ENCODE data around the gene UXS1.
"Not testable (repeated sequence)": the region's sequence is repeated elsewhere in the genome, so short reads cannot be mapped to it uniquely, and the experiment has no call there.

Gene UXS1

GRCh38 chr2:106193977-106194778, at the start of gene UXS1:
Gene UXS1 (minus strand): TSS chr2:106194301. CDS start chr2:106194241, 60 bp downstream.
- DNase-seq (ENCODE audit: low read depth): peak; percentile 98
- H3K4me3 ChIP-seq (ENCODE audit: low read depth, low read length): peak within 1 kb of the TSS; percentile 80
- no peak for TF ChIP-seq CTCF (IDR thresholded peaks at IDR 0.05; ENCODE audit: insufficient read depth, low read depth, low read length, missing control alignments)

- not testable (repeated sequence) for DNase-seq (ENCODE audit: low read depth); H3K4me3 ChIP-seq (ENCODE audit: low read depth, low read length)
Measured at GRCh38 chr2:106239491-106239890, 45.4 kb upstream of the UXS1 start.

- H3K4me3 ChIP-seq (ENCODE audit: low read depth, low read length); DNase-seq (ENCODE audit: low read depth): not testable (repeated sequence)
Measured at GRCh38 chr2:106235392-106235791, 41.3 kb upstream of the UXS1 start.

- no peak for DNase-seq (ENCODE audit: low read depth)
- TF ChIP-seq CTCF (IDR thresholded peaks at IDR 0.05; ENCODE audit: insufficient read depth, low read depth, low read length, missing control alignments): no peak
- H3K4me3 ChIP-seq (ENCODE audit: low read depth, low read length): no peak overlapping the region
Measured at GRCh38 chr2:106233350-106233706, 39.2 kb upstream of the UXS1 start.

GRCh38 chr2:106232638-106233349, 38.7 kb upstream of the UXS1 start:
- no peak for TF ChIP-seq CTCF (IDR thresholded peaks at IDR 0.05; ENCODE audit: insufficient read depth, low read depth, low read length, missing control alignments)
- no peak overlapping the region for H3K4me3 ChIP-seq (ENCODE audit: low read depth, low read length)
- no peak for DNase-seq (ENCODE audit: low read depth)

GRCh38 chr2:106223347-106223746, 29.2 kb upstream of the UXS1 start:
- no peak overlapping the region for H3K4me3 ChIP-seq (ENCODE audit: low read depth, low read length)
- no peak for DNase-seq (ENCODE audit: low read depth)
- TF ChIP-seq CTCF (IDR thresholded peaks at IDR 0.05; ENCODE audit: insufficient read depth, low read depth, low read length, missing control alignments): no peak

GRCh38 chr2:106222057-106222456, 28.0 kb upstream of the UXS1 start:
- DNase-seq (ENCODE audit: low read depth); H3K4me3 ChIP-seq (ENCODE audit: low read depth, low read length): not testable (repeated sequence)

GRCh38 chr2:106219813-106220212, 25.7 kb upstream of the UXS1 start:
- DNase-seq (ENCODE audit: low read depth): no peak
- TF ChIP-seq CTCF (IDR thresholded peaks at IDR 0.05; ENCODE audit: insufficient read depth, low read depth, low read length, missing control alignments): no peak
- no peak overlapping the region for H3K4me3 ChIP-seq (ENCODE audit: low read depth, low read length)

GRCh38 chr2:106219157-106219556, 25.1 kb upstream of the UXS1 start:
- DNase-seq (ENCODE audit: low read depth); H3K4me3 ChIP-seq (ENCODE audit: low read depth, low read length): not testable (repeated sequence)
